Suppressor macrophage treated with lipopolysaccharide for 4 hours (primary cell): Measurements from ENCODE around the gene EPHB3.

ENCODE experiments used
- DNase-seq: peaks from one replicate; pipeline ENCODE4 v3.0.0-alpha.2; 2020

EPHB3 gene

GRCh38 chr3:184630861-184631471 is 69.4 kb downstream of the EPHB3 start:
- no peak for DNase-seq

DNA sequence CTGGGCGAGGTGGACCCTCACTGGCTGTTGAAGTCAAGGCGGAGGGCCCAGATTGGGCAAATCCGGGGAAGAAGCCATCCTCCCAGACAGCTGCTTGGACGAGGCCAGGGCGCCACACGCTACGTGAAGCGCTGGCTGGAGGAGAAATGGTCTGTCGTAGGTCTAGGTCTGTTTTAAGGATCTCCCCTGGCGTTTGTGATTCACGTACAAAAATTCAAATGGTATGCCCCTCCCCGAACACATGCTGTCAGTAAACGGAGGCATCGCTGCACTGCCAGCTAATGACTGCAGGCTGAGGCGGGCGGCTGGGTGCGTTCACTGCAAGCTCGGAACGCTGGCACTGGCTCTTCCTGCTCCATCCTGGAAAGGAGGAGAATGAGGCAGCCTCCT is 69.9 kb downstream of the EPHB3 start:
- DNase-seq, result no peak
